ENCODE data around the gene OR6S1. TPM values are rescaled to one million over a fixed set of nuclear protein-coding genes. Genes with fewer than 3 reads are reported as not detected.

OR6S1 gene
- total and polyA plus RNA-seq, 2 of the 8 experiments (the other 6 are each of a cell fraction or from before 2014, with no cell fraction given), result not detected

DNA sequence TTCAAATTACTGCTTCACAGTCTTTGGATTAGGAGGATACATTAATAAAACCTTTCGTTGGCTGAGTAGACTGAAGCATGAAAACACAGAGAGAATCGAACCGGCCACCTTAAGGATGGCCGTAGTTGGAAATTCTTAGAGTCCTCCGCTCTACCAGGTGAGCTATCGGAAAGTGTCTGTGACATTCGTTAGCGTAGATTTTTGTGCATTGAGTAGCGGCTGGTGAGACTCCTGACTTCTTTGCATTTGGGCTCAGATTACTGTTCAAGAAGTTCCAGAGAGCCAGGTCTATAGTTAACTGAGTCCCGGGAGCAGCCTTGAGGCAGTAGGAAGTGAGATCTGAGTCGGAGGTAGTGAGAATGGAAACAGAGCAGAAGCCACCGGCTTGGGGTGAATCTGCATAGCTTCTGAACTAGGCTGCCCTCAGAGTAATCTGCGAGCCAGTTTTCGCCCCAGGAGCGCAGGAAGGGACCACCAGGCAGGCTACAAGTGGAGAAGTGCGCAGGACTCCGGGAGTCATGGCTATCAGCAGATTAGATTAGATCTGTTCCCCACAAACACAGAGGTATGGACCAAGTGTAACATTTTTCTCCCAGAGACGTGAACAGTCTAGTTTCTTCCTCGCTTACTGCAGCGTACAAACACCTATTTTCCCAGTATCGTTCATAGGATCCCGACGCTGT, 11.0 kb downstream of the OR6S1 start:
- Histone ChIP-seq H3K4me2 (ENCODE audit: insufficient read depth in 1 of 2, low read depth in 2 of 2, low read length in 2 of 2) (peak overlapping the region; percentile 86 to 91), H2BK15ac (ENCODE audit: low read length) (no peak overlapping the region), H3K14ac (ENCODE audit: insufficient read length) (no peak overlapping the region), H4K5ac (ENCODE audit: insufficient read length, low read depth, low read length) (no peak overlapping the region), H2BK12ac (ENCODE audit: low read depth, low read length) (no peak overlapping the region), H3K56ac (replicated peaks; ENCODE audit: insufficient read length, low read depth, low read length) (no peak overlapping the region), H2BK120ac (replicated peaks; ENCODE audit: low read depth, low read length) (no peak overlapping the region), H3K79me1 (ENCODE audit: low read depth, low read length) (no peaks in the 10 kb centered on the region), H3K27ac (ENCODE audit: low read depth, low read length) (no peak overlapping the region), H3K4ac (replicated peaks; ENCODE audit: insufficient read length, low read depth, low read length) (no peak overlapping the region), H3K18ac (ENCODE audit: extremely low read depth, low read length) (no peak overlapping the region), H3K4me1 (replicated peaks in 1 of 4; ENCODE audit: control insufficient read depth in 3 of 4, insufficient read depth in 4 of 4, low read length in 3 of 4) (peaks cover 0 to 6% (median 1%) of the 10 kb centered on the region in 4 experiments; a peak in 2 of 7 replicates), H4K91ac (replicated peaks; ENCODE audit: insufficient read length, low read length) (no peak overlapping the region), H2AK5ac (ENCODE audit: low read depth, low read length) (no peak overlapping the region), H3K27me3 (replicated peaks in 1 of 4; ENCODE audit: control insufficient read depth in 3 of 4, extremely low read depth in 1 of 4, insufficient read depth in 3 of 4, low read length in 3 of 4) (peaks cover 0 to 23% (median 15%) of the 10 kb centered on the region in 4 experiments; a peak in 5 of 7 replicates), H2BK5ac (ENCODE audit: low read depth, low read length) (no peak overlapping the region), H2AFZ (ENCODE audit: low read length) (peak overlapping the region; percentile 47; the same call in 1 of the 2 replicates), H3K23ac (ENCODE audit: insufficient read length) (no peak overlapping the region), H3K79me2 (ENCODE audit: control insufficient read depth in 1 of 2, insufficient read depth in 2 of 2, low read length in 2 of 2) (no peaks in the 10 kb centered on the region), H4K8ac (ENCODE audit: extremely low read depth, insufficient read depth, low read length) (no peak overlapping the region), H4K20me1 (replicated peaks in 1 of 2; ENCODE audit: control insufficient read depth in 1 of 2, insufficient read depth in 2 of 2, low read length in 2 of 2) (no peaks in the 10 kb centered on the region), H3K36me3 (ENCODE audit: control insufficient read depth in 2 of 4, insufficient read depth in 4 of 4, low read length in 3 of 4) (no peaks in the 10 kb centered on the region), H3K23me2 (ENCODE audit: low read depth, low read length) (peaks cover 34% of the 10 kb centered on the region), H3K9ac (replicated peaks in 1 of 4; ENCODE audit: extremely low read depth in 1 of 4, low read depth in 3 of 4, low read length in 3 of 4) (peak overlapping the region in 3 of 4 experiments; percentile 21 to 51 (median 44); a peak in 4 of 7 replicates), H3K4me3 (ENCODE audit: extremely low read depth in 1 of 4, insufficient read depth in 2 of 4, low read depth in 3 of 4, low read length in 4 of 4) (peak overlapping the region; percentile 76 to 96 (median 84)), H2BK20ac (ENCODE audit: low read length) (no peak overlapping the region), H3K9me3 (ENCODE audit: insufficient read depth in 2 of 2, low read depth in 1 of 2, low read length in 1 of 2) (no peaks in the 10 kb centered on the region)
- DNase-seq (ENCODE audit: low read depth in 1 of 2, low spot score in 2 of 2), result peak in 1 of 2 experiments; percentile 89
- POLR2A ChIA-PET (ENCODE audit: partially characterized antibody), result interaction anchor here (1.4 to 2.1 kb wide), 4 partner anchors 27 to 175 kb away, joined by 4 to 7 read pairs (median 6); partner anchors contain the start of gene APEX1
- CTCF ChIA-PET (ENCODE audit: partially characterized antibody), result interaction anchor here (1.1 to 3.1 kb wide), 9 partner anchors 8 to 243 kb away, joined by 3 to 16 read pairs (median 8); no protein-coding TSS in a partner anchor
- 3% methylated on average over 23 of the region's 23 CpGs; no CpG with 5 or more reads in 1 of the 2 experiments for WGBS, 2 experiments (ENCODE audit: extremely low coverage in 1 of 2, insufficient coverage in 1 of 2, insufficient read length in 1 of 2, insufficient replicate concordance in 2 of 2, low coverage in 1 of 2, low lambda C conversion rate in 2 of 2, missing lambda C conversion rate in 1 of 2)
- no peak for TF ChIP-seq EGR1 (IDR thresholded peaks at IDR 0.05; ENCODE audit: borderline replicate concordance, low read depth, low read length)
- no peak for TF ChIP-seq BRCA1 (IDR thresholded peaks at IDR 0.05; ENCODE audit: low read depth, low read length)
- 0 out of 2 replicates have a peak, but pooled peaks have one; percentile 31 for TF ChIP-seq TCF12 (IDR thresholded peaks at IDR 0.05; ENCODE audit: low read depth, low read length)
- TF ChIP-seq GABPA (IDR thresholded peaks at IDR 0.05; ENCODE audit: borderline replicate concordance, insufficient read depth, low read length), result no peak
- TF ChIP-seq TBP (IDR thresholded peaks at IDR 0.05; ENCODE audit: low read depth, low read length), result peak; percentile 100
- TF ChIP-seq RBBP5 (IDR thresholded peaks at IDR 0.05; ENCODE audit: borderline replicate concordance, low read depth, low read length), result peak; percentile 79; the same call in 1 of the 2 replicates
- TF ChIP-seq SIN3A (conservative IDR thresholded peaks at IDR 0.05 in 1 of 2, IDR thresholded peaks at IDR 0.05 in 1 of 2; ENCODE audit: low read depth in 1 of 2, low read length in 2 of 2), result peak; percentile 49 to 56; a peak in 2 of 4 replicates
- TF ChIP-seq TAF7 (optimal IDR thresholded peaks at IDR 0.05; ENCODE audit: borderline replicate concordance, low read depth, low read length), result peak; percentile 67
- peak; percentile 39; the same call in 1 of the 2 replicates for TF ChIP-seq TEAD4 (IDR thresholded peaks at IDR 0.05; ENCODE audit: low read depth, low read length)
- peak; percentile 93 for TF ChIP-seq ASH2L (IDR thresholded peaks at IDR 0.05; ENCODE audit: low read length)
- TF ChIP-seq POU5F1 (IDR thresholded peaks at IDR 0.05; ENCODE audit: low read depth, low read length), result peak; percentile 47; the same call in 1 of the 2 replicates
- peak; percentile 80 for FAIRE-seq
